ENCODE data around the gene GSS.

DNA sequence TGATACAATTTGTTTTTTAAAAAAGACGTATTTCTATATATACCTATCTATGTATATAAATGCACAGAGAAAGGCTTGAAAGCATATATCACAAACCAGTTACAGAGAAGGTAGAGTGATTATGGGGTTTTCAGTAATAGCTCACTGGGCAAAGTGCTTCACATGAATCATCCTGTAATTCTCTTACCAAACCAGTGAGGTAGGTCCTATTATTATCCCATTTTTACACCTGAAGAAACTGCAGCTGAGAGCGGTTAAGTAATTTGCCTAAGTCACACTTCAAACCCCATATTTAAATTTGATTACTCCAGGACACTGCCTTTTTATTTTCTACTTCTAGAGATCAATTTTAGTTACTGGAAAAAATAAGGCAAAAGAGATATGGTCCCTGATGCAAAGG lies 4.4 kb downstream of the GSS start:
- no peak for TF ChIP-seq EZH2 (IDR thresholded peaks at IDR 0.05; ENCODE audit: insufficient read depth, poor library complexity, severe bottlenecking)
- no peak for TF ChIP-seq EZH2phosphoT487 (IDR thresholded peaks at IDR 0.05; ENCODE audit: insufficient read depth, low read depth)
